Measurements from ENCODE around the gene SEC61A1.

GRCh38 chr3:128083396-128083795 lies 31.2 kb downstream of the SEC61A1 start:
- TF ChIP-seq, protein P1, sequence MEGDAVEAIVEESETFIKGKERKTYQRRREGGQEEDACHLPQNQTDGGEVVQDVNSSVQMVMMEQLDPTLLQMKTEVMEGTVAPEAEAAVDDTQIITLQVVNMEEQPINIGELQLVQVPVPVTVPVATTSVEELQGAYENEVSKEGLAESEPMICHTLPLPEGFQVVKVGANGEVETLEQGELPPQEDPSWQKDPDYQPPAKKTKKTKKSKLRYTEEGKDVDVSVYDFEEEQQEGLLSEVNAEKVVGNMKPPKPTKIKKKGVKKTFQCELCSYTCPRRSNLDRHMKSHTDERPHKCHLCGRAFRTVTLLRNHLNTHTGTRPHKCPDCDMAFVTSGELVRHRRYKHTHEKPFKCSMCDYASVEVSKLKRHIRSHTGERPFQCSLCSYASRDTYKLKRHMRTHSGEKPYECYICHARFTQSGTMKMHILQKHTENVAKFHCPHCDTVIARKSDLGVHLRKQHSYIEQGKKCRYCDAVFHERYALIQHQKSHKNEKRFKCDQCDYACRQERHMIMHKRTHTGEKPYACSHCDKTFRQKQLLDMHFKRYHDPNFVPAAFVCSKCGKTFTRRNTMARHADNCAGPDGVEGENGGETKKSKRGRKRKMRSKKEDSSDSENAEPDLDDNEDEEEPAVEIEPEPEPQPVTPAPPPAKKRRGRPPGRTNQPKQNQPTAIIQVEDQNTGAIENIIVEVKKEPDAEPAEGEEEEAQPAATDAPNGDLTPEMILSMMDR (IDR thresholded peaks at IDR 0.05; ENCODE audit: low read depth, low read length, missing input control), result no peak
- TF ChIP-seq RXRA (IDR thresholded peaks at IDR 0.05) (no peak), TAF1 (conservative IDR thresholded peaks at IDR 0.05) (no peak), JUND (IDR thresholded peaks at IDR 0.05) (no peak), FOXA1 (IDR thresholded peaks at IDR 0.05) (no peak), ZBTB33 (IDR thresholded peaks at IDR 0.05) (no peak), YY1 (IDR thresholded peaks at IDR 0.05) (no peak), SP1 (IDR thresholded peaks at IDR 0.05) (no peak), RAD21 (IDR thresholded peaks at IDR 0.05) (no peak), GABPA (IDR thresholded peaks at IDR 0.05 in 1 of 2, conservative IDR thresholded peaks at IDR 0.05 in 1 of 2) (no peak), EGR1 (IDR thresholded peaks at IDR 0.05; ENCODE audit: low read depth in 2 of 2) (no peak)
- TF ChIP-seq, protein P2, sequence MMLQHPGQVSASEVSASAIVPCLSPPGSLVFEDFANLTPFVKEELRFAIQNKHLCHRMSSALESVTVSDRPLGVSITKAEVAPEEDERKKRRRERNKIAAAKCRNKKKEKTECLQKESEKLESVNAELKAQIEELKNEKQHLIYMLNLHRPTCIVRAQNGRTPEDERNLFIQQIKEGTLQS (IDR thresholded peaks at IDR 0.05), result no peak
- TF ChIP-seq, protein P3, sequence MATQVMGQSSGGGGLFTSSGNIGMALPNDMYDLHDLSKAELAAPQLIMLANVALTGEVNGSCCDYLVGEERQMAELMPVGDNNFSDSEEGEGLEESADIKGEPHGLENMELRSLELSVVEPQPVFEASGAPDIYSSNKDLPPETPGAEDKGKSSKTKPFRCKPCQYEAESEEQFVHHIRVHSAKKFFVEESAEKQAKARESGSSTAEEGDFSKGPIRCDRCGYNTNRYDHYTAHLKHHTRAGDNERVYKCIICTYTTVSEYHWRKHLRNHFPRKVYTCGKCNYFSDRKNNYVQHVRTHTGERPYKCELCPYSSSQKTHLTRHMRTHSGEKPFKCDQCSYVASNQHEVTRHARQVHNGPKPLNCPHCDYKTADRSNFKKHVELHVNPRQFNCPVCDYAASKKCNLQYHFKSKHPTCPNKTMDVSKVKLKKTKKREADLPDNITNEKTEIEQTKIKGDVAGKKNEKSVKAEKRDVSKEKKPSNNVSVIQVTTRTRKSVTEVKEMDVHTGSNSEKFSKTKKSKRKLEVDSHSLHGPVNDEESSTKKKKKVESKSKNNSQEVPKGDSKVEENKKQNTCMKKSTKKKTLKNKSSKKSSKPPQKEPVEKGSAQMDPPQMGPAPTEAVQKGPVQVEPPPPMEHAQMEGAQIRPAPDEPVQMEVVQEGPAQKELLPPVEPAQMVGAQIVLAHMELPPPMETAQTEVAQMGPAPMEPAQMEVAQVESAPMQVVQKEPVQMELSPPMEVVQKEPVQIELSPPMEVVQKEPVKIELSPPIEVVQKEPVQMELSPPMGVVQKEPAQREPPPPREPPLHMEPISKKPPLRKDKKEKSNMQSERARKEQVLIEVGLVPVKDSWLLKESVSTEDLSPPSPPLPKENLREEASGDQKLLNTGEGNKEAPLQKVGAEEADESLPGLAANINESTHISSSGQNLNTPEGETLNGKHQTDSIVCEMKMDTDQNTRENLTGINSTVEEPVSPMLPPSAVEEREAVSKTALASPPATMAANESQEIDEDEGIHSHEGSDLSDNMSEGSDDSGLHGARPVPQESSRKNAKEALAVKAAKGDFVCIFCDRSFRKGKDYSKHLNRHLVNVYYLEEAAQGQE (IDR thresholded peaks at IDR 0.05), result no peak
- TF ChIP-seq, protein P4, sequence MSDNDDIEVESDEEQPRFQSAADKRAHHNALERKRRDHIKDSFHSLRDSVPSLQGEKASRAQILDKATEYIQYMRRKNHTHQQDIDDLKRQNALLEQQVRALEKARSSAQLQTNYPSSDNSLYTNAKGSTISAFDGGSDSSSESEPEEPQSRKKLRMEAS (IDR thresholded peaks at IDR 0.05), result no peak
